ENCODE data around the gene UBE2V1. TPM values are rescaled to one million over a fixed set of nuclear protein-coding genes. Genes with fewer than 3 reads are reported as not detected.

UBE2V1 gene
- polyA plus RNA-seq, 1 of the 3 experiments (the other 2 are of a cell fraction), result 99.7 TPM

DNA sequence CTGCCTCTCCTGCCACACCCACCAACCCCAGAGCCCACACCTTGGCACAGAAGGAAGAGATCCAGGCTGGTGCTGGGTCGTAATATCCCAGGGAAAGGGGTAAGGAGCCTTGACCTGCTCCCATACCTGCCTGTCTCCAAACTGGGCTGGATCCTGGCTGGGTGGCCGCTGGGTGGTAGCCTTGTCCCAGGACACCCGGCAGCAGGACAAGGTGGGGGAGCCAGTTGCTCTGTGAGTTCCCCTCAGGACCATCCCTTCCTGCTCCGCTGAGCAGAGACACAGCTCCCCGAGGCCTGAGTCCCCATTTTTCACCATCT lies 58.8 kb downstream of the UBE2V1 start:
- Histone ChIP-seq H3K36me3 (replicated peaks in 1 of 2; ENCODE audit: control insufficient read depth in 1 of 2, insufficient read depth in 2 of 2, low read length in 1 of 2) (no peaks in the 10 kb centered on the region), H3F3A (replicated peaks; ENCODE audit: insufficient read depth) (peaks cover 6% of the 10 kb centered on the region), H4K20me1 (ENCODE audit: insufficient read depth) (no peaks in the 10 kb centered on the region), H3K27ac (ENCODE audit: low read depth in 2 of 2, low read length in 1 of 2) (peak overlapping the region in 1 of 2 experiments; percentile 97; a peak in 2 of 4 replicates), H3K9me3 (no peaks in the 10 kb centered on the region), H3K4me3 (ENCODE audit: low read depth in 2 of 2, low read length in 1 of 2) (no peak overlapping the region), H3K9ac (no peak overlapping the region), H3K9me2 (no peaks in the 10 kb centered on the region), H3K79me2 (ENCODE audit: insufficient read depth) (no peaks in the 10 kb centered on the region), H3K4me2 (no peak overlapping the region), H2AFZ (ENCODE audit: low read depth) (no peak overlapping the region), H3K27me3 (ENCODE audit: insufficient read depth) (no peaks in the 10 kb centered on the region), H3K4me1 (ENCODE audit: control insufficient read depth in 1 of 2, insufficient read depth in 2 of 2, low read depth in 1 of 2, low read length in 1 of 2) (peaks cover 6 to 37% of the 10 kb centered on the region in 2 experiments; a peak in 3 of 4 replicates)
- ChIA-PET CTCF (interaction anchor here (0.9 to 5.2 kb wide), 7 partner anchors 12 to 75 kb away, joined by 3 to 29 read pairs (median 7); partner anchors contain the start of gene SNAI1), POLR2A (interaction anchor here (1.1 to 1.4 kb wide), 2 partner anchors 71 to 72 kb away, joined by 4 to 6 read pairs; partner anchors contain the start of gene SNAI1)
- DNase-seq, result no peak
- TF ChIP-seq RCOR1 (IDR thresholded peaks at IDR 0.05; ENCODE audit: low read length), result no peak
- no peak for TF ChIP-seq YY1 (IDR thresholded peaks at IDR 0.05; ENCODE audit: low read depth)
- no peak for TF ChIP-seq RFX5 (IDR thresholded peaks at IDR 0.05; ENCODE audit: low read length)
- WGBS (ENCODE audit: low lambda C conversion rate), result 86% methylated on average over 5 of the region's 5 CpGs

DNA sequence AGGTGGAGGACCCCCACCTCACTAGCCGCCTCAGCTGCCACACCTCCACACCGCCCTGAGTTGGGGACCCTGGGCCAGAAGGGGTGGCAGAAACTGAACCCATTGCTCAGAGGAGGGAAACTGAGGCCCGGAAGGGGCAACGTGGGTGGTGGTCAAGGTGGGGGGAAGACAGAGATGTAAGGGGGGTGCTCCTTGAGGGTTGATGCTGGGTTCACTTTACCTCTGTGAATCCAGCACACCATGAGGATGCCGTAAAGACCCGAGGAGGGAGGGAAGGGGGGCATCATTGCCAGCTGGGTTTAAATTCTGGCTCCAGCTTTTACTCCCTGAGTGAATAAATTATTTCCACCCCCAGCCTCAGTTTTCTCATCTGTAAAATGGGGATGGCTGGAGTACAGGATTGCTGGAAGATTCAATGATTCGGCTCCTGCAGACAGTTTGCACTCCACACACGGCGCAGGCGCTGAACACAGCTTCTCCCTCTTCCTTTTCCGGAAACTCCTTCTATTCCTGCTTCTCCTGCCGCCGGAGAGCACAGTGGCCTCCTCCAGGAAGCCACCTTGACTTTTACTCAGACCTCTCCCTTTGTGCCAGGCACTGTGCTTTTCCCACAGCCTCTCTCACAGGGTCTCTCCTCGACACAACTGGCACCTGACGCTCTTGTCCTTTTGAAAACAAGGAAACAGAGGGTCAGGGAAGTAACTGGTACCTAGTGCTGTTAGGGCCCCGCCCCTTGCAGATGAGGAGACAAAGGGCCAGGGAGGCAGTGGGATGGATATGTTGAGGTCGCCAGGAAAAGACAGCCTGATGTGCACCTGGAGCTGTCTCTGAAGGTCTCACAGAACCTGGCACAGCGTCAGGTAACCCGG lies 59.4 kb downstream of the UBE2V1 start:
- CTCF ChIA-PET, result interaction anchor here (0.9 to 5.2 kb wide), 7 partner anchors 9 to 74 kb away, joined by 3 to 29 read pairs (median 7); partner anchors contain the start of gene SNAI1

DNA sequence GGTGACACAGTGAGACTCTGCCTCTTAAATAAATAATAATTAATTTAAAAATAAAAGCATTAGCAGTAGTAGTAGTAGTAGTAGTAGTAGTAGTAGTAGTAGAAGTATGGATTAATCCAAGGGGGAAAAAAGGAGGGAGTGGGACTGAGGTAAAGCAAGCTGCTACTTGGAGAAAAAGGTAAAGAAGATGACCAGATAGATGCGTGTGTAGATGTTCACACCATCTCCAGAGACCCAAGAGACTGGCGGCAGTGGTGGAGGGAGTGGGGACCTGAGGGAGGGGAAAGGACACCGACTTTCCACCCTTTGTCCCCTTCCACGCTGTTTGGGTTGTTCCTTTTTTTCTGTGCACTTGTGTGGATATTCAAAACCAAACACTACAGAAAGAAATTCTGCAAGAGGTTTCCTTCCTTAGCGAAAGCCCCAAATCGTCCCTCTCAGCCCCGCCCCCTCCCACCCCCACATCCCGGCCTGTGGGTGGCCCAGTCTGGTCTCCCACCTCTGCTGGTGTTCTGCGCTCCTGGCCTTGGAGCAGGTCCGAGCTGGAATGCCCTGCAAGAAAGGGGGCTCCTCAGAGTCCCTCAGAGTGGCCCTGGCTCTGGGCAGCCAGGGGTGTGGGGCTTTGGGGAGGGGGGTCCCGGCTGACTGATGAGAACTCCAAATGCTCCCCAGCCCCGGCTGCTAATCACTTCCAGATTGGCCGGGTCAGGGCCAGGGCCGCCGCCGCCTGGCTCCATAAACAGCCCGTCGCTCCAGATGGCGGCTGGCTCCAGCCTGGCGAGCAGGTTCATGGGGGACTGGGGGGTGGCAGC lies 60.2 kb downstream of the UBE2V1 start:
- H3K79me2 ChIP-seq (ENCODE audit: insufficient read depth), result no peaks in the 10 kb centered on the region
- H3K27ac ChIP-seq (ENCODE audit: low read depth in 2 of 2, low read length in 1 of 2), result peak overlapping the region in 1 of 2 experiments; percentile 97; a peak in 2 of 4 replicates
- WGBS (ENCODE audit: low lambda C conversion rate), result 35% methylated on average over 11 of the region's 20 CpGs
- no peaks in the 10 kb centered on the region for H3K36me3 ChIP-seq (replicated peaks in 1 of 2; ENCODE audit: control insufficient read depth in 1 of 2, insufficient read depth in 2 of 2, low read length in 1 of 2)
- no peaks in the 10 kb centered on the region for H3K9me3 ChIP-seq
- peaks cover 12 to 46% of the 10 kb centered on the region in 2 experiments; a peak in 3 of 4 replicates for H3K4me1 ChIP-seq (ENCODE audit: control insufficient read depth in 1 of 2, insufficient read depth in 2 of 2, low read depth in 1 of 2, low read length in 1 of 2)
- peak; percentile 87 for DNase-seq
- H4K20me1 ChIP-seq (ENCODE audit: insufficient read depth), result no peaks in the 10 kb centered on the region
- H3K9ac ChIP-seq, result no peak overlapping the region
- TF ChIP-seq TCF12 (IDR thresholded peaks at IDR 0.05) (peak; percentile 75), EP300 (IDR thresholded peaks at IDR 0.05; ENCODE audit: borderline replicate concordance in 1 of 2, low read depth in 1 of 2, low read length in 1 of 2) (peak; percentile 14 to 83; a peak in 2 of 4 replicates), CHD2 (IDR thresholded peaks at IDR 0.05; ENCODE audit: low read length, partially characterized antibody) (peak; percentile 21), NFIC (IDR thresholded peaks at IDR 0.05; ENCODE audit: borderline replicate concordance) (no peak), RCOR1 (IDR thresholded peaks at IDR 0.05; ENCODE audit: low read length) (peak; percentile 62), FOXJ3 (CRISPR knock-in tag; IDR thresholded peaks at IDR 0.05) (peak; percentile 84), RXRA (IDR thresholded peaks at IDR 0.05; ENCODE audit: borderline replicate concordance, low read depth) (0 out of 2 replicates have a peak, but pooled peaks have one; percentile 56)
- TF ChIP-seq, protein P1, sequence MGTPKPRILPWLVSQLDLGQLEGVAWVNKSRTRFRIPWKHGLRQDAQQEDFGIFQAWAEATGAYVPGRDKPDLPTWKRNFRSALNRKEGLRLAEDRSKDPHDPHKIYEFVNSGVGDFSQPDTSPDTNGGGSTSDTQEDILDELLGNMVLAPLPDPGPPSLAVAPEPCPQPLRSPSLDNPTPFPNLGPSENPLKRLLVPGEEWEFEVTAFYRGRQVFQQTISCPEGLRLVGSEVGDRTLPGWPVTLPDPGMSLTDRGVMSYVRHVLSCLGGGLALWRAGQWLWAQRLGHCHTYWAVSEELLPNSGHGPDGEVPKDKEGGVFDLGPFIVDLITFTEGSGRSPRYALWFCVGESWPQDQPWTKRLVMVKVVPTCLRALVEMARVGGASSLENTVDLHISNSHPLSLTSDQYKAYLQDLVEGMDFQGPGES (IDR thresholded peaks at IDR 0.05; ENCODE audit: low read depth, low read length), result no peak
- H3K9me2 ChIP-seq, result no peaks in the 10 kb centered on the region
- CTCF ChIA-PET, result interaction anchor here (1.0 to 5.2 kb wide), 5 partner anchors 8 to 74 kb away, joined by 4 to 29 read pairs (median 9); partner anchors contain the start of gene SNAI1
- no peaks in the 10 kb centered on the region for H3K27me3 ChIP-seq (ENCODE audit: insufficient read depth)
- POLR2A ChIA-PET, result interaction anchor here (0.7 to 1.2 kb wide), 3 partner anchors 19 to 41 kb away, joined by 3 read pairs; no protein-coding TSS in a partner anchor
- H3F3A ChIP-seq (replicated peaks; ENCODE audit: insufficient read depth), result peaks cover 13% of the 10 kb centered on the region
- H3K4me3 ChIP-seq (ENCODE audit: low read depth in 2 of 2, low read length in 1 of 2), result no peak overlapping the region
- no peak overlapping the region for H2AFZ ChIP-seq (ENCODE audit: low read depth)
- H3K4me2 ChIP-seq, result no peak overlapping the region; the same call in 1 of the 2 replicates

More for the DNA sequence above, 59.4 kb downstream of the UBE2V1 start:
- Histone ChIP-seq H3F3A (replicated peaks; ENCODE audit: insufficient read depth) (peaks cover 8% of the 10 kb centered on the region), H3K27ac (ENCODE audit: low read depth in 2 of 2, low read length in 1 of 2) (peak overlapping the region in 1 of 2 experiments; percentile 97; a peak in 2 of 4 replicates), H3K36me3 (replicated peaks in 1 of 2; ENCODE audit: control insufficient read depth in 1 of 2, insufficient read depth in 2 of 2, low read length in 1 of 2) (no peaks in the 10 kb centered on the region), H3K79me2 (ENCODE audit: insufficient read depth) (no peaks in the 10 kb centered on the region), H3K4me3 (ENCODE audit: low read depth in 2 of 2, low read length in 1 of 2) (no peak overlapping the region), H3K27me3 (ENCODE audit: insufficient read depth) (no peaks in the 10 kb centered on the region), H3K9me2 (no peaks in the 10 kb centered on the region), H3K9me3 (no peaks in the 10 kb centered on the region), H3K4me2 (no peak overlapping the region; the same call in 1 of the 2 replicates), H4K20me1 (ENCODE audit: insufficient read depth) (no peaks in the 10 kb centered on the region), H3K4me1 (ENCODE audit: control insufficient read depth in 1 of 2, insufficient read depth in 2 of 2, low read depth in 1 of 2, low read length in 1 of 2) (peaks cover 6 to 41% of the 10 kb centered on the region in 2 experiments; a peak in 3 of 4 replicates), H3K9ac (no peak overlapping the region), H2AFZ (ENCODE audit: low read depth) (no peak overlapping the region)
- POLR2A ChIA-PET, result interaction anchor here (0.7 kb wide), 1 partner anchor 41 kb away, joined by 3 read pairs; no protein-coding TSS in a partner anchor
- TF ChIP-seq RCOR1 (IDR thresholded peaks at IDR 0.05; ENCODE audit: low read length) (peak; percentile 8; the same call in 1 of the 2 replicates), FOXJ3 (CRISPR knock-in tag; IDR thresholded peaks at IDR 0.05) (no peak)
- no peak for DNase-seq
- 77% methylated on average over 19 of the region's 19 CpGs for WGBS (ENCODE audit: low lambda C conversion rate)

All from SK-N-SH (cell line).